HL-60 (cell line): ENCODE results near the gene ANKRD62.

ENCODE experiments used
- GABPA ChIP-seq: IDR thresholded peaks from 2 replicates; pipeline ENCODE4 v1.6.1; 2012; ENCODE audit warnings: low read depth
- POLR2AphosphoS5 ChIP-seq: IDR thresholded peaks from 2 replicates; pipeline ENCODE4 v1.6.1; 2012; ENCODE audit warnings: low read depth
- SPI1 ChIP-seq: IDR thresholded peaks from 2 replicates; pipeline ENCODE4 v1.6.1; 2012; ENCODE audit warnings: low read depth, mild to moderate bottlenecking, borderline replicate concordance
- TF ChIP-seq, protein P1 (sequence below): IDR thresholded peaks from one replicate; pipeline ENCODE4 v1.5.1; 2011; ENCODE audit warnings: low read length, control low read depth, inconsistent platforms; ENCODE audit not compliant: insufficient read depth
- TF ChIP-seq, protein P2 (sequence below): IDR thresholded peaks from 2 replicates; pipeline ENCODE4 v1.6.1; 2012; ENCODE audit warnings: low read depth; ENCODE audit not compliant: insufficient replicate concordance

DNA sequence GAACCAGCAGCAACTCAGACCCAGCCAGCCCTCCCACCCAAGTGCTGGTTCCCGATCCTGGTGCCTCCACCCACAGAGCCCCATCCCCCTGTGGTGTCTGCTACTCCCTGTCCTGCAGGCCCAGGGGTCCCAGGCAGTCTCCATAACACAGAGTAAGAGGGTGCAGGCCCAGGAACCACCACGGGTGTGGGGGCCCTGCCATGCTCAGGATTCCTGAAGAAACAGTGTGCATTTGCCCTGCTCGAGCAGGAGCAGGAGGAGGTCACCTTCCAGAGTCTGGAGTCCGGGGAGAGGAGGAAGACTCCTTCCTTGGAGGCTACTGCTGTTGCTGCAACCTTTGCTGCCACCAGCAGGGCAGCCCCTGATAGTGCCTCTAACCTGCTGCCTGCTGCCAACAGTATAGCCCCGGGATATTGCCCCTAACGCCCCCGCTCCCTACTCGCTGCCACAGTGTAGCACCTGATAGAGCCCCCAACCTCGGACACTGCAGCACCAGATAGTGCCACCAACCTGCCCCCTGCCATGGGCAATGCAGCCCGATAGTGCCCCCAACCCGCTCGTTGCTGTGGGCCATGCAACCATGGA is 46.8 kb upstream of the ANKRD62 start:
- TF ChIP-seq, protein P1, sequence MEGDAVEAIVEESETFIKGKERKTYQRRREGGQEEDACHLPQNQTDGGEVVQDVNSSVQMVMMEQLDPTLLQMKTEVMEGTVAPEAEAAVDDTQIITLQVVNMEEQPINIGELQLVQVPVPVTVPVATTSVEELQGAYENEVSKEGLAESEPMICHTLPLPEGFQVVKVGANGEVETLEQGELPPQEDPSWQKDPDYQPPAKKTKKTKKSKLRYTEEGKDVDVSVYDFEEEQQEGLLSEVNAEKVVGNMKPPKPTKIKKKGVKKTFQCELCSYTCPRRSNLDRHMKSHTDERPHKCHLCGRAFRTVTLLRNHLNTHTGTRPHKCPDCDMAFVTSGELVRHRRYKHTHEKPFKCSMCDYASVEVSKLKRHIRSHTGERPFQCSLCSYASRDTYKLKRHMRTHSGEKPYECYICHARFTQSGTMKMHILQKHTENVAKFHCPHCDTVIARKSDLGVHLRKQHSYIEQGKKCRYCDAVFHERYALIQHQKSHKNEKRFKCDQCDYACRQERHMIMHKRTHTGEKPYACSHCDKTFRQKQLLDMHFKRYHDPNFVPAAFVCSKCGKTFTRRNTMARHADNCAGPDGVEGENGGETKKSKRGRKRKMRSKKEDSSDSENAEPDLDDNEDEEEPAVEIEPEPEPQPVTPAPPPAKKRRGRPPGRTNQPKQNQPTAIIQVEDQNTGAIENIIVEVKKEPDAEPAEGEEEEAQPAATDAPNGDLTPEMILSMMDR: no peak
- TF ChIP-seq POLR2AphosphoS5: no peak
- TF ChIP-seq, protein P2, sequence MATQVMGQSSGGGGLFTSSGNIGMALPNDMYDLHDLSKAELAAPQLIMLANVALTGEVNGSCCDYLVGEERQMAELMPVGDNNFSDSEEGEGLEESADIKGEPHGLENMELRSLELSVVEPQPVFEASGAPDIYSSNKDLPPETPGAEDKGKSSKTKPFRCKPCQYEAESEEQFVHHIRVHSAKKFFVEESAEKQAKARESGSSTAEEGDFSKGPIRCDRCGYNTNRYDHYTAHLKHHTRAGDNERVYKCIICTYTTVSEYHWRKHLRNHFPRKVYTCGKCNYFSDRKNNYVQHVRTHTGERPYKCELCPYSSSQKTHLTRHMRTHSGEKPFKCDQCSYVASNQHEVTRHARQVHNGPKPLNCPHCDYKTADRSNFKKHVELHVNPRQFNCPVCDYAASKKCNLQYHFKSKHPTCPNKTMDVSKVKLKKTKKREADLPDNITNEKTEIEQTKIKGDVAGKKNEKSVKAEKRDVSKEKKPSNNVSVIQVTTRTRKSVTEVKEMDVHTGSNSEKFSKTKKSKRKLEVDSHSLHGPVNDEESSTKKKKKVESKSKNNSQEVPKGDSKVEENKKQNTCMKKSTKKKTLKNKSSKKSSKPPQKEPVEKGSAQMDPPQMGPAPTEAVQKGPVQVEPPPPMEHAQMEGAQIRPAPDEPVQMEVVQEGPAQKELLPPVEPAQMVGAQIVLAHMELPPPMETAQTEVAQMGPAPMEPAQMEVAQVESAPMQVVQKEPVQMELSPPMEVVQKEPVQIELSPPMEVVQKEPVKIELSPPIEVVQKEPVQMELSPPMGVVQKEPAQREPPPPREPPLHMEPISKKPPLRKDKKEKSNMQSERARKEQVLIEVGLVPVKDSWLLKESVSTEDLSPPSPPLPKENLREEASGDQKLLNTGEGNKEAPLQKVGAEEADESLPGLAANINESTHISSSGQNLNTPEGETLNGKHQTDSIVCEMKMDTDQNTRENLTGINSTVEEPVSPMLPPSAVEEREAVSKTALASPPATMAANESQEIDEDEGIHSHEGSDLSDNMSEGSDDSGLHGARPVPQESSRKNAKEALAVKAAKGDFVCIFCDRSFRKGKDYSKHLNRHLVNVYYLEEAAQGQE: no peak
- TF ChIP-seq GABPA: no peak
- no peak for TF ChIP-seq SPI1
